HG03103 (cell line): ENCODE results near the gene ABCA10.
"Not testable (repeated sequence)": the region's sequence is repeated elsewhere in the genome, so short reads cannot be mapped to it uniquely, and the experiment has no call there.

Experiments
- ATAC-seq: cut with Tn5 transposase; IDR thresholded peaks from one replicate; pipeline ENCODE4 v1.9.1; 2021; ENCODE audit warnings: low read depth; ENCODE audit not compliant: unreplicated experiment

The ABCA10 gene

GRCh38 chr17:69228018-69228417, 606 bp downstream of the ABCA10 start:
- no peak for ATAC-seq

GRCh38 chr17:69227541-69227940, 1.1 kb downstream of the ABCA10 start:
- no peak for ATAC-seq

GRCh38 chr17:69223809-69224208, 4.8 kb downstream of the ABCA10 start:
- ATAC-seq, result peak; percentile 98

- ATAC-seq, result no peak
Measured at GRCh38 chr17:69222707-69223258, 5.8 kb downstream of the ABCA10 start.

GRCh38 chr17:69220098-69220497, 8.5 kb downstream of the ABCA10 start:
- ATAC-seq, result no peak

- no peak for ATAC-seq
Measured at GRCh38 chr17:69218986-69219385, 9.6 kb downstream of the ABCA10 start.

- no peak for ATAC-seq
Measured at GRCh38 chr17:69213059-69213813, 15.4 kb downstream of the ABCA10 start.

GRCh38 chr17:69208640-69209039, 20.0 kb downstream of the ABCA10 start:
- ATAC-seq, result no peak

- no peak for ATAC-seq
Measured at GRCh38 chr17:69207151-69207550, 21.5 kb downstream of the ABCA10 start.

- no peak for ATAC-seq
Measured at GRCh38 chr17:69198238-69198637, 30.4 kb downstream of the ABCA10 start.

GRCh38 chr17:69196105-69196653, 32.4 kb downstream of the ABCA10 start:
- ATAC-seq, result not testable (repeated sequence)

- ATAC-seq, result no peak
Measured at GRCh38 chr17:69192754-69193153, 35.9 kb downstream of the ABCA10 start.

- no peak for ATAC-seq
Measured at GRCh38 chr17:69188796-69189195, 39.8 kb downstream of the ABCA10 start.

GRCh38 chr17:69188064-69188463, 40.6 kb downstream of the ABCA10 start:
- no peak for ATAC-seq

- no peak for ATAC-seq
Measured at GRCh38 chr17:69187294-69187693, 41.3 kb downstream of the ABCA10 start.

- ATAC-seq, result no peak
Measured at GRCh38 chr17:69179227-69179952, 49.2 kb downstream of the ABCA10 start.

GRCh38 chr17:69176457-69176795, 52.2 kb downstream of the ABCA10 start:
- no peak for ATAC-seq

- ATAC-seq, result no peak
Measured at GRCh38 chr17:69175625-69176456, 52.8 kb downstream of the ABCA10 start.

GRCh38 chr17:69175262-69175624, 53.4 kb downstream of the ABCA10 start:
- ATAC-seq, result no peak

- no peak for ATAC-seq
Measured at GRCh38 chr17:69173118-69173517, 55.5 kb downstream of the ABCA10 start.

GRCh38 chr17:69170377-69170776, 58.2 kb downstream of the ABCA10 start:
- no peak for ATAC-seq
